Measurements from ENCODE around the gene GRID2IP. TPM values are rescaled to one million over a fixed set of nuclear protein-coding genes. Genes with fewer than 3 reads are reported as not detected.

Gene GRID2IP
- total and polyA plus RNA-seq, 10 of the 15 experiments (the other 5 are each of a cell fraction or from before 2014, with no cell fraction given), result not detected

- 4% methylated on average over 51 of the region's 74 CpGs for WGBS (ENCODE audit: insufficient coverage, insufficient replicate concordance, low lambda C conversion rate, missing lambda C conversion rate)
- Histone ChIP-seq H2AFZ (ENCODE audit: control insufficient read depth, low read depth, low read length) (peak overlapping the region; percentile 42), H3K4me2 (ENCODE audit: control insufficient read depth, insufficient read depth) (peak overlapping the region; percentile 89), H3K36me3 (ENCODE audit: control insufficient read depth in 2 of 2, insufficient read depth in 2 of 2, low read length in 1 of 2) (no peaks in the 10 kb centered on the region), H3K79me2 (ENCODE audit: control insufficient read depth, insufficient read depth, low read length) (no peaks in the 10 kb centered on the region), H3K4me1 (ENCODE audit: control insufficient read depth, insufficient read depth, low read length) (peaks cover 4% of the 10 kb centered on the region), H3K4me3 (peak overlapping the region; percentile 68), H4K20me1 (ENCODE audit: control insufficient read depth, insufficient read depth) (no peaks in the 10 kb centered on the region), H3K9ac (ENCODE audit: control insufficient read depth, insufficient read depth, low read length) (no peak overlapping the region; the same call in 1 of the 2 replicates), H3K9me3 (replicated peaks; ENCODE audit: control insufficient read depth, insufficient read depth, low read length) (no peaks in the 10 kb centered on the region), H3K27me3 (replicated peaks in 1 of 2; ENCODE audit: control insufficient read depth in 2 of 2, insufficient read depth in 2 of 2, low read length in 1 of 2) (peaks cover under 1 to 5% of the 10 kb centered on the region in 2 experiments), H3K27ac (ENCODE audit: control insufficient read depth, insufficient read depth) (no peak overlapping the region)
- DNase-seq (ENCODE audit: low read depth, low spot score) (no peak), FAIRE-seq (no peak), ATAC-seq (peak; percentile 76)
- ChIA-PET CTCF (no interaction called here), POLR2A (no interaction called here), RAD21 (ENCODE audit: unreplicated experiment) (no interaction called here), SMC1A (ENCODE audit: uncharacterized antibody, unreplicated experiment) (no interaction called here)
- intact Hi-C loops (cut with micrococcal nuclease; ENCODE audit: unreplicated experiment), result no loop called here
- no TSS peak for BruUV-seq (replicated peaks)
- TF ChIP-seq HDAC6 (IDR thresholded peaks at IDR 0.05; ENCODE audit: unreplicated experiment), result peak; percentile 54
- no peak for TF ChIP-seq EP300 (IDR thresholded peaks at IDR 0.05; ENCODE audit: borderline replicate concordance in 1 of 2, control insufficient read depth in 1 of 2, low read depth in 2 of 2, low read length in 2 of 2)
- TF ChIP-seq SUZ12 (IDR thresholded peaks at IDR 0.05; ENCODE audit: unreplicated experiment), result peak; percentile 47
- no peak for TF ChIP-seq REST (IDR thresholded peaks at IDR 0.05; ENCODE audit: low read depth, low read length)
- peak; percentile 50; the same call in 1 of the 2 replicates for TF ChIP-seq POLR2A (IDR thresholded peaks at IDR 0.05; ENCODE audit: low read depth, low read length)
- in situ Hi-C loops (cut with MboI), result no loop called here
Observed at GRCh38 chr7:6530626-6531491, 20.4 kb downstream of the GRID2IP start.

All from GM12878 (cell line).